T-helper 1 cell treated with Interleukin-12 subunit alpha and Interleukin-12 subunit beta and Interleukin-4 antibody, amounts not matched to agents 30 ng/mL and 1 ng/mL, for 36 hours (primary cell): ENCODE data around the gene ARHGEF4. TPM values are rescaled to one million over a fixed set of nuclear protein-coding genes. Genes with fewer than 3 reads are reported as not detected.

Source experiments
- intact Hi-C: fragments of 100-400 bp; cut with micrococcal nuclease; formaldehyde crosslinking; loops from one replicate; pipeline ENCODE4 v1.15.1; 2024
- total RNA-seq: library from RNA; stranded (reverse); gene quantifications from 2 replicates; pipeline ENCODE4 v1.2.3, GENCODE V29; 2022

ARHGEF4 gene
- total RNA-seq, 1 donor from 2014 or later, result 0.37 TPM

DNA sequence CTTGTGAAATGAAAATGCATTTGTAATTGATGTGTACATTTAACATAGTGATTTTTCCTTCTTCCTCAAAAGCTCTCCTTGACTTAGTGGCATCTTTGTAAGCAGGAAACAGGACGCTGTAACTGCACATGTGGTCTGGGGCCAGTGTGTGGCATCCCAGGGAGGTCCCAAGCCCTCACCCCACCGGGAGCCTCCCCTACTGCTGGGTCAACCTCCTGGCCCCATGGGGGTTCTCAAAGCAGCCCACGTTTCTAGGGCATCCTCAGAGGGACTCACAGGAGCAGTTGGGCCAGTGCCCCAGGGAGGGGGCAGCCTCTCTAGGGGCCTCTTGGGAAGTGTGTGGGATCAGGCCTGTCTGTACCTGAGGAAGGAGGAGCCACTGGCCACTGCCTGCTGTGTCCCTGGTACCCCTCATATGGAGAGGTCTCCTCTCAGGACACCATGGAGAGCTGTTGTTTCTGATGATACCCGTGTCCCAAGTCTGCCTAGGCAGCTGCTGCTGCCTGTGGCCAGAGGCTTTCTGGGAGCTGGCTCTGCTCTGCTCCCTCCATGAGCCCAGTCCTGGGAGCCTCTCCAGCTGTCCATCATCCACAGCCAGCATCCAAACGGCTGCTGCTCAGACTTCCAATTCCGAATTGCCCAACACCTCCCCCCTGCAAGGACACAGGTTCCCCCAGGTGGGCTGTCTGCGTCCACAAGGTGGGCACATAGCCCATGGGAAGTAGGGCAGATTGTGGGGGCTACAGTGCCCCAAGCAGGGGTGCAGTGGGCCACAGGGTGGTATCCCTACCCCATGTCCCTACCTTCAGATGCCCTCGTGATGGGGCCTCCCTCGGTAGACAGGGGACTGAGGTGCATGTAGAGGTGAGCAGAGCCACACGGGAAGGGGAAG lies 13.4 kb downstream of the ARHGEF4 start:
- intact Hi-C loops, result no loop called here

DNA sequence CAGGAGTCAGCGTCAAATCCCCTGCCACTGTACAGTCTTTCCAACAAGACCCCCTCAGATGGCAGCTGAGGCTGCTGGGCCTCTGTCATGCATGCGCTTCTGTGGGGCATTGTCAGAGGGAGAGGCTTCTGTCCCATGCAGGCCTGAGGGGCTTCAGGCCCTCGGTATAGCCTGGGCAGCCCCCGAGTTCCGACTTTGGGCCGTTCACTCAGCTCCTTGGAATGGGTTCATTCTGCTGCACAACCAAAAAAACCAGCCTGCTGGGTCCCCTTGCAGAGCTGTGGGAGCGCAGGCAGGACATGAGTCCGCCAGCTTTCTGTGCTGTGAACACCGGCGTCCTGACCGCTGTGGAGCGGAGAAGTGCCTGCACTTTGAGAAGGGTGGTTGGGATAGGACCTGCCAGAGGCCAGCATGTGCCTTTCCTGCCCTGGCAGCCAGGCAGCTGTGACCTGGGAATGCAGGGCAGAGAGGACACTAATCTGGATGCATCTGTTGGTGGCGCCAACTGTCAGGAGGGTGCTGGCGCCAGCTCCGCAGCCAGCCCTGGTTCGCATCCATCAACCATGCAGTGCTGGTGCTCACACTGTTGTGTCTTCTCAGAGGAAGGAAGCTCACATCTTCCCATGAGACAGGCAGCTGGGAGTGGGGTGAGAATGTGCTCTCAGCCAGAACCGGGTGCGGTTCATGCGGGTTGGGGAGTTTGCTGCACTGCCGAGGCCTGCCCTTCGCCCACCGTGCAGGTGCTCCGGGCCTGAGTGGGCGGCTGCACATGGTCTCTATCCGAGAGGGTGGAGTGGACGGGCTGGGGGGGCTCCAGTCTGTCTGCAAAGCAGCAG lies 14.3 kb downstream of the ARHGEF4 start:
- intact Hi-C loops, result no loop called here

DNA sequence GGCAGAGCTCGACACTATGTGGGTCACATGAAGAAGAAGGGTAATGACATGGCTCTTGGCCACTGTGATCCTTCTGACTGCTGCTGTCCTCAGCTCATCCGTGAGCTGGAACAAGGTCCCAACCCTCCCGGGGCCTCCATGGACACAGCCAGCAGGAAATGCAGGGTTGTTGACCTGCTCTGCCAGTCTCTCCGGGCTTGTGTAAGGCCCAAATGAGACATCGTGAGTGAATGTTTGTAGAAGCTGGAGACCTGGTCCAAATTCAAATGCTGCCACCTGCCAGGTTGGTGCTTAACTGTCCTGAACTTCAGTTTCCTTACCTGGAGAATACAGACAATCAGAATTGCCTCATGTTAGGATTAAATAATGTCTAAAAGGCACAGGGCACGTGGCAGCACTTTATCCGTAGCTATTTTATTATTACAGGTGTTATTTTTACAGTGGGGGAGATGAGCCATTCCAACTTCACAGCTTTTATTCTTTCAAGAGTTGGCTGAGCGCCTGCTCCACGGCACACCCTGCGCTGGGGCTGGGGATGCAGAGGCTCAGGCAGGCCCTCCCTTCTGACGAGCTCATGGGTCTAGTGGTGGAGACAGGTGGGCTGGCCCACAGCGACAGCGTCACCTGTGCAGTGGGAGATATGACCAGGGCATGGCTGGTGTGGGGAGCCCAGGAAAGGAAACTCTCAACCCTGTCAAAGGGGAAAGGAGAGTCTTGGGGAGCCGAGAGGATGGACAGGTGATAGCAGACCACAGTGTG lies 15.1 kb downstream of the ARHGEF4 start:
- intact Hi-C loops, result no loop called here

DNA sequence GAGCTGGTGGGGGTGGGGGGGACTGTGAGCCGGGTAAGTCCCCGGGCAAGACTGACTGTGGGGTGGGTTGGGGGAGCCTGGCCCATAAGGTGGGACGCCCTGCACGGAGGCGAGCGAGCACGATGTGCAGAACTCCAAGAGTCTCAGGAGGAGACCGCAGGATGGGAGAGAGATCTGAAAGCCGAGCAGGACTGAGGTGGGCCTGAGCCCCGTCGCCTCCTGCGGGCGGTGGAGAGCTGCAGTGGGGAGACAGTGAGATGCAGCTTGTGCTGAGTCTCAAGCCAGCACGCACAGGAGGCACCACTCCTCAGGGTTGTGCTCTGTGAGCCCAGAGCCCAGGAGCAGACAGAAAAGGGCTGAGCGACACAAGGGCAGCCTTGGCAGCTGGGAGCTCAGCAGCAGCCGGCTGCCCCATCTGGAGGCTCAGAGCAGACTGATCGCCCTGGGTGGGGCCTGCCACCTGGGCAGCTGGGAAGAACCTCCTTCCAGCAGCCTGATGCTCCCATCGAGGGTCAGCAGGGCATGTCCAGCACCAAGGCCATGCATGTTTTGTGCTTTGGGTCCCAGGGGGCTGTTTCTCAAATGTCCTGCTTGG lies 15.9 kb downstream of the ARHGEF4 start:
- intact Hi-C loops, result no loop called here

DNA sequence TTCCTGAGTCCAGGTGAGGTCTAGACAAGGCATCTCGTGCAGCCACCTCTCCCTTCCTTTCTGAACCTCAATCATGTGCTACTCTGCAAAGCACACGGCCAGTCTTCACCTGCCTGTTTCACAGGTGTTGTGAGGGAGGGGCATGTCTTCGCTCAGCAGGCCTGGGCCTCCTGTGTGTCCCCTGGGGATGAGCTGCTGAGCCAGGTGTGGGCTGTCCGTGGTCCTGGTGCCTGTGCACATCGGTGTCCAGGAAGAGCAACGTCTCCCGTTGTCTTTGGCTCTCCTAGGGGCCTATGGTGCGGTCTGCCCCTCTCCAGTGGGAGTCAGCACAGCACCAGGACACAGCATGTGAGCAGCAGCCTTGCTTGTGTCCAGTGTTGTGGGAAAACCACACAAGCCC lies 16.7 kb downstream of the ARHGEF4 start:
- intact Hi-C loops, result no loop called here

DNA sequence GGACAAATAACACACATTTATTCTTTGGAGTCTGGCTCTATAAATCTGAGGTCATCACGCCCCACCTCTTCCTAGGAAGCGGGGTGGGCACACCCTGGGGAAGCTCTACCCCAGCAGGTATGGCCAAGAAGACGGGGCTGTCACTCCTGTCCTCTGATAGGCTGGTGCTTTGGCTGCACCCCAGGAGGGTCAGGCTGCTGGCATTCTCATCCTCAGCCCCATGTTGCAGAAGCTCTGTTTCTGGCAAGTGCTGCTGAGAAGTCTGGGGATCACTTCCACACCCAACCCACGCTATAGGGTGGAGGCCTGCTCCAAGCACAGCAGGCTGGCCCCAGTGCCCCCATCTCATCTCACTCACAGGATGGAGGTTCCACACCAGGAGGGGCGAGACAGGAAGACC lies 17.6 kb downstream of the ARHGEF4 start:
- intact Hi-C loops, result no loop called here

DNA sequence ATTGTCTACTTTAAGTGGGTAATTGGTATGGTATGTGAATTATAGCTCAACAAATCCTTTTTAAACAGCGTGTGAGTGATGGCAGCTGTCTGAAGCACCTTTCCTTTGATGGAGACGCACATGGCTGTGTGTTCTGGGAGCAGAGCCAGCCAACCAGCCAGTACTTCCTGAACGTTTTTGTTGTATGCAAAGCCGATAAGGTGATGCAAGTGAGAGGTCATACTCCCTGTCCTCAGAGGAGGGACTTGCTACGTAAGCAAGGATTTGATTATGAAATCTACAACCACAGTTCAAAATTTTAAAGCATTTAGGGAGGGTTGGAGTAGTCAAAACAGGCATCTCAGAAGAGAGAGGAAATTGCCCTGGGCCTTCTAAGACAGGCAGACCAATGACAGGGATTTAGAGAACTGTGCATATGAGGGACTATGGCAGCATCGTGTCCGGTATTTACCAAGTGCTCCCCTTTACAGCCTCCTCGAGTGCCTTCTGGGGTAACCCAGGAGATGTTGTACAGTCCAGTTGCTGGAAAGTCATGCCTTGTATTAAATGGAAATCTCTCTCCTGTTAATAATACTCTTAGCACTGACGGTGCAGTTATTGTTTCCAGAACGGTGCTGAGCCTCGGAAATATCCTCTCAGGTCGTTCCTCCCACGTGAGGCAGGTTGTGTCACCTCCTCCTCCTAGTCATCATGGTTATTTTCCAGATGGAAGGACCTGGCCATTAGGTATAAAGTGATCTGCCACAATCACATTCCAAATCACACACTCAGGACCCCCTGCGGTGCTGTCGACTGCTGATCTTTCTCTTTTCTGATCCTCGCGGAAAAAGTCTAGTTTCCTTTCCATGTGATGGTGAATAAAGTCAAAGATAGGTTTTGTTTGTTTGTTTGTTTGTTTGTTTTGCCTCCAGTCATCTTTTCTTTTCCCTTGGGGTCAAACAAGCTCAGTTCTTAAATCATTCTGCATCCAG lies 28.4 kb downstream of the ARHGEF4 start:
- intact Hi-C loops, result no loop called here

DNA sequence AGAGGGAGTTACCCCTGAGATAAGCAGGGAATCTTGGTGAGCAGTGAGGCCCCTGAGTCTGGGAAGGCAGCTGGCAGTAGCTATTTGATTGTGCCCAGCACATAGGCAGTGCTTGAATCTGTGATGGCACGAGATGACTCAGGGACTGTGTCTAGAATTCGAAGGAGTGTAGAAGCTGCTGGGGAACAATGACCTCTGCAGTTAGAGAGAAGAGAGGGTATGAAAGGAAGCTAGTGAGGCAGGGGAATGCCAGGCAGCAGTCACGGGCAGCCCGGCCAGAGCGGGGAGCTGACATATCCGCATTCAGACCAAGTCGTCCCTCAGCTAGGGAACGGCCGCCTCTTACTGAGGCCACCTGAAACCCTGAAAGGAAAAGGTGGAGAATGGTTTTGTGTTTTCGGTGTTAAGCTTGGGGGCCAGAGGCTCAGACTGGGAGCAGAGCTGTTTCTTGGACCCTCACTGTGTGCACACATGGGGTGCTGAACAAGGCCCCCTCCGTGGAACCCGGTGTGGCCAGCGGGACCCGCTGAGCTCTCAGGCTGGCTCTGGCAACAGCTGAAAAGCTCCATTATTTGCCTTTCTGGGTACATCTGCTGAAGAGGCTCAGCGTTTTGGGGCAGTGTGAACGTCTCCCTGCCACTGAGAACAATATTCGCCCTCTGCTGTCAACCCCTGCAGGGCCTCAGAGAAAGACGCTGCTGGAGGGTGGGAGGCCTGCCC lies 32.9 kb downstream of the ARHGEF4 start:
- intact Hi-C loops, result no loop called here

DNA sequence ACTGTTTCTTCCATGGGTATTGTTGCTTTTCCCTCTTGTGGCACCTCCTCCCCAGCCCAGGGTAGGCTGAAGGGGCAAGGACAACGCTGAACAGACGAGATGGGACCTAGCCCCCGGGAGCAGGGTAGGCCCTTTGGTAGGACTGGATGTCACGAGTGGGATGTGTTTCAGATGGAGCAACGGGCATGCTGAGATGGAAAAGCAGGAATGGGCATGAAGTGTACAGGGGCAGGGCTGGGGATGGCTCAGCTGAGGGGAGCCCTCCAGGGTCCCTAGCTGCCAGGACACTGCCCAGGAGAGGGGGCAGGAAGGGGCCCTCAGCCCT lies 33.4 kb downstream of the ARHGEF4 start:
- intact Hi-C loops, result no loop called here

DNA sequence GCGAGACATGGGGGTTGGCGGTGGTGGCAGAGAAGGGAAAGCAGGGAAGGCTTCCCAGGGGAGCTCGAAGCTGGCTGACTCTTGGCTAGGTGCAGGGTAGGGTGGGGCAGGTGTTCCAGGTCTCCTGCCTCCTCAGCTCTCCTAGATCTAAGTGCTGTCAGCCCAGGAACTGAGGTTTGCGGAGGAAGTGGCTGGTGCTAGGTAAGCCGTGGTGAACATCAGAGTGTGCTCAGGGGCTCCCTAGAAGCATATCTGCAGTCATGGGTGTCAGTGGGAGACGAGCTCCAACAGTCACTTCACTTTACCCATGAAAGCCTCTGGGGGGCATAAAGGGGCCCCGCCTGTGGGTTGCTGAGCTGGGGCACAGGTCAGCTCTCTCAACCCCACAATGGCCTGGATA lies 34.1 kb downstream of the ARHGEF4 start:
- intact Hi-C loops, result no loop called here

DNA sequence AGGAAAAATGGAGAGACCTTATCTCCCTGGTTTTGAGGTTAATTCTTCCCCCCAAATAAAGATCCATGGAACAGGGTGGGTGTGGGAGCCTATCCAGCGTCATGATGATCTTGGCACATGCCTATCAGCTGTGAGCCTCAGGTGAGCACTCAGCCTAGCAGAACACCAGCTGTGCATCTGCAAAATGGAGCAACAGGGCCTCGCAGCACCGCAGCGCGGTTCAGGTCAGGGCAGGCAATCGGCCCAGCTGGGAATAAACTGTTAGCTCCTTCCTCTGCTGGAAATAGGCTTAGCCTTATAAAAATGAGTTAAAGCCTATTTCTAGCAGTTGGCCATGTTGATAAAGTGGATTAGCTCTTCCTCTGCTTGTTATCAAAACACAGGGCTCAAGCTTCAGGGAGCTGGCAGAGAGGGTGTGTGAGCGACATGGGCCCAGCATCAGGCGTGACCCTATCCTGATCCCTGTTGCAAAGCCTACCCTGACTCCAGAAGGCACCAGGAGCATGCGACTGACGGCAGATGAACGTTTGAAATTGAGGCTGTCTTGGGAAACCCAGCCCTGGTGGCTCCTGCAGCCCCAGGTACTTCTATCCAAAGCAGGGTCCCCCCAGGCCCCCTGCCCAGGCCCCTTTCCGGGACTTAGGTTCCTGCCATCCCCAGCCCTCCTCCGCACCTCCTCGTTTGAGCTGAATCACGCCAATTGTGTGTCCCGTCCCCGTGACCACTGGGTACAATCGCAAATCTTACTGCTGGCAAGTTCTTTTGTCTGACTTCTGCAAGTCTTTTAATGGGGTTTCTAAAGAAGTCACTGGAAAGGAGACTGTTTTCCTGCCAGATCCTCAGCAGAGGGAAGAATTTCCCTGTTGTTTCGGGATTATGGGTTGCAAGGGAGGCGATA lies 35.4 kb downstream of the ARHGEF4 start:
- intact Hi-C loops, result no loop called here

DNA sequence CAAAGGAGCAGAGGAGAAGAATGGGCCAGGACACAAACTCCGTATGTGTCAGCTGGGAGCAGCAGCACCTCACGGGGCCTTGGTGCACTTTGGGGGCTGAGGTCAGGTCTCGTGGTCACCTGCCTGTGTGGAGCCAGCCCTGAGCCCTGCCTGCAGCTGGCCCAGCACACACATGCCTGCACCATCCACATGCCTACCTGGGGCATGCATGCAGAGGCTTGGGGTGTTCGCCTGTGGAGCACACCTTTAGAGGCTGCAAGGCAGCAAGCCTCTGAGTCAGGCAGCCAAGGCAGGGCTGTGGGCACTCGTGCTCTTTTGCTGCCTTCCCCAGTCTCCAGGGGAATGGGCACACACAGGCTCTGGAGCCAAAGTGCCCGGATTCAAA lies 36.0 kb downstream of the ARHGEF4 start:
- intact Hi-C loops, result loop anchor here (1.0 kb wide), 3 partner anchors 48 to 74 kb away; no protein-coding TSS in a partner anchor

DNA sequence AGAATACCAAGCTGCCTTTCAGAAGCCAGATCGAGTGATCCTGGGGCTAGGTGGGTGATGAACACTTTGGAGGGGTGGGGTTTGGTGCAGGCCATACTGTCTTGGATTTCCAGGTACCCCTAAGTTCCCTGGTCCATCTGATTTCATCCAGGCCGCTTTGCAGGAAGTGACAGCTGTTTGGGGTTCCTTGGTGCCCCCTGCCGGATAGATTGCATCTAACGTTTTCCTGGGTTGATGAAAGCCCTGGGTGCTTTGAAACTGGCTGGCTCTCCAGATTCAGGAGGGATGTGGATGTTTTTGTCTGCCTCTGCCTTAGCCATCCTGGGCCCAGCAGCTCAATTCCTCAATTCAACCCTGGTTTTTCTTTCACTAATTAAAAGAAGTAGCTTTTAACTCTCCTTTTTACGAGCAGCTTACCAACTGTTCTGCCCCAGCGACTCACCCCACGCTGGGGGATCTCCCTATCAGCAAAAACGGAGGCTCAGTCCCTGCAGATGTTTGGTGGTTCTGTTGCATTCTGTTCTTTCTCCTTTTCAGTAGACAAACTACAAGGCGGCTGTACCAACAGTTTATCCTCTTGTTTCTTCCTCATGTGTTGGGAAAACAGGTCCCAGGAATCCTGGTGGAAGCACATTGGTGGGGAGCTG lies 37.1 kb downstream of the ARHGEF4 start:
- intact Hi-C loops, result loop anchor here (1.0 kb wide), 3 partner anchors 46 to 76 kb away; no protein-coding TSS in a partner anchor

DNA sequence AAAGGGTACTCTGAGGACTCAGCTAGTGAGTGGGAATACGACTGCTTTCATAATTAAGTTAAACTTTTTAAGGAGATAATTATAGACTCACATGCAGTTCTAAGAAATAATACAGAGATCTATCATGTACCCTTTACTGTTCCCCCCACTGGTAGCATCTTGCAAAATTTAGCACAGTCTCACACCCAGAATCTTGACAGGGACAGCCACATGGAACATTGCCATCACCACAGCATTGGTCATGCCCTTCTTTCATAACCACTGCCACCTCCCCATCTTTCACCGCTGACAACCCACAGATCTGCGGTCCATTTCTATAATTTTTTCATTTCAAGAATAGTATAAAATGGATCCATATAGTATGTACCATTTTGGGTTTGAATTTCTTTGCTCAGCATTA lies 37.8 kb downstream of the ARHGEF4 start:
- intact Hi-C loops, result no loop called here

DNA sequence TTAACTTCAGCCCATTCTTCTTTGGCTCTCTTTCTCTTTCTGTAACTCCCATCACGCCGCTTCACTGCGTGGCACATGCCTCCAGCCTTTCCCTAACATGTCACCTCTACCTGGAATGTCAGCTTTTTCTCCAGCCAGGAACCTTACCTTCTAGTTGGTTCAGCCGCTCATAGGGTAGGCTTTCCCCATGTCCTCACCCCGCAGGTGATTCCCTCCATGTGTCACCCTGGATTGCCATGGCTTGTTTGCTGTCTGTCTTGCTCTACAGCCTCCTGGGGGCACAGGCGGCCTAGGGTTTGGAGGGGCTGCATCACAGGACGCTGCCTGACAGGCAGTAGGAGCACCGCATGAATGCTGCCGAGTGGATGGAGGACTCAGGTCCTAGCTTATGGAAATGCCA lies 39.2 kb downstream of the ARHGEF4 start:
- intact Hi-C loops, result no loop called here

DNA sequence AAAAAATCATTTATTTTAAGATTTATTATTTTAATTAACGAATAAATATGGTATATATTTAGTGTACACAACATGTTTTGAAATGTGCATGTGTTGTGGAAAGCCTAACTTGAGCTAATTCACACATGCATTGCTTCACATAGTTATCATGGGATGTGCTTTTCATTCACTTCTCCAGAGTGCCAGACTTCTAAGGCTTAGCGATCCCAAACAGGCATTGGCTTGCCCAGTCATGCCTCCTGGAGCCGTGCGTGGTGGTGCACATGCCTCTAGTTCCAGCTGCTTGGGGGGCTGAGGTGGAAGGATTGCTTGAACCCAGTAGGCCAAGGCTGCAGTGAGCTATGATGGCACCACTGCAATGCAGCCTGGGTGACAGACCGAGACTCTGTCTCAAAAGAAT lies 40.5 kb downstream of the ARHGEF4 start:
- intact Hi-C loops, result no loop called here

DNA sequence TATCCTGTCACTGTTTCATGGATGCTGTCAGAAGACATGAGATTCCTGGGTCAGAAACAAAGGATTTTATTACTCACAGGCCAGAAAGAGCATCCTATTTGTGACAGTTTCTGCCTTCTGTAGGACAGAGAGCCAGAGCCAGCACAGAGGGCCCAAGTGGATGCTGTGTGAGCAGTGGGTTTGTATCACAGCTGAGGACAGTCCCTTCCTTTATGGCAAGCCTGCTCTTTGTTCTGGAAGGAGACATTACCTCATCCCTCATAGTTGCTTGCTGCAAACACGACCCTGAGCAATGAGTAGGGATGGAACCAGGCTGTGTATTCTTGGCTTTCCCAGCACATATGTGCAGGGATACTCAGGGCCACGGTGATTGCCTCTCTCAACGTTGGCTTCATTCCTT lies 41.6 kb downstream of the ARHGEF4 start:
- intact Hi-C loops, result no loop called here

DNA sequence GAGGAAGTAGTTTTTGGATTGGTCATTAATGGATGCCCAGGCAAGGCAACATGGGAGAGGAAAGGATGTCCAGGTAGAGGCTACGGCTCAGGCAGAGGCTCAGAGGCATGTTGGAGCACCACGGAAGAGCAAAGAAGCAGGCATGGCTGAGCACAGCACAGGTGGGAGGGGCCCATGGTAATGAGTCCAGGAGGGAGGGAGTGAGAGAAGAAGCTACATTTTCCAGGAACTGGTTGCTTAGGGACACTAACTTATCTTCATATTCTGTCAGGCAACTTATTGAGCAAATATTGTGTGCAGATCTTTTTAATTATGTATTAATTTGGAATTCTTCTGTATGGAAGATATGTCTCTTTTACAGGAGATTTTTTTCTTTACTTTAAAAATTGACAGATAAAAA lies 42.2 kb downstream of the ARHGEF4 start:
- intact Hi-C loops, result no loop called here
